A673 (cell line): ENCODE data around the gene CTTN. TPM values are rescaled to one million over a fixed set of nuclear protein-coding genes. Genes with fewer than 3 reads are reported as not detected.

Experiments used
- BruUV-seq: library from RNA; stranded (reverse); fragments of 400-500 nt; replicated peaks from 2 replicates; lab custom pipeline; 2021; lab: Mats Ljungman, UMichigan
- CTCF ChIA-PET: fragments of 300-600 bp; sonication (Branson Sonifier 250); formaldehyde crosslinking; loops from one replicate; lab custom pipeline; 2022; ENCODE audit warnings: antibody characterized with exemption; lab: Charles Lee
- POLR2A ChIA-PET: fragments of 300-600 bp; sonication (Branson Sonifier 250); formaldehyde crosslinking; loops from one replicate; lab custom pipeline; 2022; ENCODE audit warnings: antibody characterized with exemption; ENCODE audit not compliant: low non-redundant PET; lab: Charles Lee
- DNase-seq: peaks from one replicate; pipeline ENCODE4 v3.0.0-alpha.2; 2015; ENCODE audit warnings: low spot score
- H3K27ac ChIP-seq: fragments of 200-600 bp; sonication (generic); 2 replicates; pipeline ENCODE4 v1.5.1; 2016; ENCODE audit warnings: mixed run types, low read depth, mild to moderate bottlenecking, mixed read lengths, antibody characterized with exemption, low read length; ENCODE audit not compliant: poor library complexity, severe bottlenecking
- H3K27me3 ChIP-seq: fragments of 200-600 bp; sonication (generic); replicated peaks from 2 replicates; pipeline ENCODE4 v1.6.1; 2017; ENCODE audit warnings: mixed run types, low read depth, mild to moderate bottlenecking, mixed read lengths, antibody characterized with exemption, low read length; ENCODE audit not compliant: insufficient read depth, poor library complexity
- H3K36me3 ChIP-seq: fragments of 200-600 bp; sonication (generic); 2 replicates; pipeline ENCODE4 v1.6.1; 2016; ENCODE audit warnings: mixed run types, mild to moderate bottlenecking, mixed read lengths, antibody characterized with exemption, low read length; ENCODE audit not compliant: insufficient read depth, poor library complexity, severe bottlenecking
- H3K4me1 ChIP-seq: fragments of 200-600 bp; sonication (generic); 2 replicates; pipeline ENCODE4 v1.6.1; 2017; ENCODE audit warnings: mixed run types, mild to moderate bottlenecking, mixed read lengths, antibody characterized with exemption, low read length; ENCODE audit not compliant: insufficient read depth, poor library complexity, severe bottlenecking
- H3K4me3 ChIP-seq: fragments of 200-600 bp; sonication (generic); 2 replicates; pipeline ENCODE4 v1.5.1; 2016; ENCODE audit warnings: low read depth, mixed run types, mild to moderate bottlenecking, mixed read lengths, low read length; ENCODE audit not compliant: poor library complexity, severe bottlenecking
- H3K9me3 ChIP-seq: fragments of 200-600 bp; sonication (generic); 2 replicates; pipeline ENCODE4 v1.6.1; 2016; ENCODE audit warnings: mixed run types, low read depth, mild to moderate bottlenecking, mixed read lengths, antibody characterized with exemption, low read length; ENCODE audit not compliant: poor library complexity, severe bottlenecking
- CTCF ChIP-seq: fragments of 300-800, 200-600 bp; sonication (generic); conservative IDR thresholded peaks from 2 replicates; pipeline ENCODE4 v1.5.1; 2017; ENCODE audit warnings: low read depth, mild to moderate bottlenecking, antibody characterized with exemption, low read length, moderate library complexity, mixed read lengths
- EZH2 ChIP-seq: fragments of 200-600 bp; sonication (generic); IDR thresholded peaks from 2 replicates; pipeline ENCODE4 v1.6.1; 2017; ENCODE audit warnings: borderline replicate concordance, low read depth, mild to moderate bottlenecking, mixed read lengths, antibody characterized with exemption, low read length; ENCODE audit not compliant: poor library complexity, severe bottlenecking
- intact Hi-C: fragments of 100-400 bp; cut with micrococcal nuclease; formaldehyde crosslinking; loops from one replicate; pipeline ENCODE4 v1.10.0; 2022; ENCODE audit not compliant: unreplicated experiment
- total RNA-seq: library from RNA; stranded (reverse); gene quantifications from 2 replicates; pipeline ENCODE4 v1.2.3, GENCODE V29; 2021

The CTTN gene
- total RNA-seq, 1 experiment from 2014 or later = 247 TPM

GRCh38 chr11:70430671-70431574, 32.6 kb downstream of the CTTN start:
- BruUV-seq = no TSS peak
- DNase-seq = no peak
- peaks cover 86% of the 10 kb centered on the region for H3K36me3 ChIP-seq

GRCh38 chr11:70431611-70432010, 33.3 kb downstream of the CTTN start:
- BruUV-seq = no TSS peak
- POLR2A ChIA-PET = no interaction called here
- no peak for DNase-seq
- H3K4me3 ChIP-seq = no peak overlapping the region
- CTCF ChIA-PET = no interaction called here
- no peaks in the 10 kb centered on the region for H3K4me1 ChIP-seq
- no peaks in the 10 kb centered on the region for H3K27me3 ChIP-seq
- TF ChIP-seq CTCF (no peak), EZH2 (no peak)
- intact Hi-C loops = no loop called here
- no peak overlapping the region for H3K27ac ChIP-seq
- H3K9me3 ChIP-seq = no peaks in the 10 kb centered on the region
- peaks cover 90% of the 10 kb centered on the region for H3K36me3 ChIP-seq

More at GRCh38 chr11:70430671-70431574, 32.6 kb downstream of the CTTN start:
- H3K4me1 ChIP-seq = no peaks in the 10 kb centered on the region
- no peak overlapping the region for H3K27ac ChIP-seq
- H3K4me3 ChIP-seq = no peak overlapping the region
- intact Hi-C loops = no loop called here
- H3K27me3 ChIP-seq = no peaks in the 10 kb centered on the region
- CTCF ChIA-PET = no interaction called here
- H3K9me3 ChIP-seq = no peaks in the 10 kb centered on the region
- TF ChIP-seq CTCF (no peak), EZH2 (no peak)
- POLR2A ChIA-PET = no interaction called here

GRCh38 chr11:70432065-70432464, 33.7 kb downstream of the CTTN start:
- no TSS peak for BruUV-seq
- intact Hi-C loops = no loop called here
- POLR2A ChIA-PET = no interaction called here

More at GRCh38 chr11:70432065-70432464, 33.7 kb downstream of the CTTN start:
- Histone ChIP-seq H3K4me3 (no peak overlapping the region), H3K27me3 (no peaks in the 10 kb centered on the region), H3K36me3 (peaks cover 92% of the 10 kb centered on the region), H3K27ac (no peak overlapping the region), H3K9me3 (no peaks in the 10 kb centered on the region), H3K4me1 (no peaks in the 10 kb centered on the region)
- CTCF ChIA-PET = no interaction called here
- no peak for DNase-seq
- TF ChIP-seq CTCF = no peak
- no peak for TF ChIP-seq EZH2
